Vagina (tissue), 2 donors: ENCODE results near the gene ABCC1. TPM values are rescaled to one million over a fixed set of nuclear protein-coding genes. Genes with fewer than 3 reads are reported as not detected.

Experiments used
- DNase-seq, 2 donors: peaks; one replicate each; pipeline ENCODE4 v3.0.0-alpha.2; 2017; ENCODE audit errors: extremely low spot score in 2 of 2
- H3K27ac ChIP-seq: fragments of 200-600 bp; sonication (generic); one replicate; pipeline ENCODE4 v1.5.1; 2019
- H3K27me3 ChIP-seq: fragments of 200-600 bp; sonication (generic); one replicate; pipeline ENCODE4 v1.5.1; 2019
- H3K36me3 ChIP-seq, 2 donors: fragments of 200-600 bp; sonication (generic); one replicate each; pipeline ENCODE4 v1.5.1; 2017 to 2019
- H3K4me1 ChIP-seq: fragments of 200-600 bp; sonication (generic); one replicate; pipeline ENCODE4 v1.5.1; 2019
- H3K4me3 ChIP-seq, 2 donors: fragments of 200-600 bp; sonication (generic); 1 replicate in 1 of 2; 2 replicates in 1 of 2; pipeline ENCODE4 v1.5.1; 2016 to 2019
- H3K9me3 ChIP-seq: fragments of 200-600 bp; sonication (generic); one replicate; pipeline ENCODE4 v1.5.1; 2019
- POLR2A ChIP-seq, 2 donors: fragments of 450-650 bp; IDR thresholded peaks; one replicate each; pipeline ENCODE4 v1.6.1; 2017; ENCODE audit warnings: antibody characterized with exemption in 2 of 2, mild to moderate bottlenecking in 2 of 2, moderate library complexity in 2 of 2
- POLR2AphosphoS5 ChIP-seq, 2 donors: sonication (generic); formaldehyde crosslinking; IDR thresholded peaks; one replicate each; pipeline ENCODE4 v1.9.0; 2017; ENCODE audit warnings: antibody characterized with exemption in 2 of 2, mild to moderate bottlenecking in 2 of 2, low read depth in 1 of 2; ENCODE audit not compliant: insufficient read depth in 1 of 2
- intact Hi-C: fragments of 100-400 bp; cut with DNase I; formaldehyde crosslinking; loops from one replicate; pipeline ENCODE4 v1.15.1; 2023
- total RNA-seq: library from RNA; depleted of rRNA; stranded (reverse); fragments of >200 nt; gene quantifications from one replicate; pipeline ENCODE4 v1.2.3, GENCODE V29; 2016
- TF ChIP-seq, protein P1 (sequence below), 3 experiments: fragments of 450-650 bp in 2 of 3; fragments of 200-600 bp in 1 of 3; sonication (generic) in 1 of 3; IDR thresholded peaks; one replicate each; pipeline ENCODE4 v1.5.1; 2017 to 2019; ENCODE audit warnings: antibody characterized with exemption in 3 of 3, mild to moderate bottlenecking in 2 of 3, moderate library complexity in 2 of 3

Gene ABCC1
- total RNA-seq, 1 donor from 2014 or later = 47.9 TPM

DNA sequence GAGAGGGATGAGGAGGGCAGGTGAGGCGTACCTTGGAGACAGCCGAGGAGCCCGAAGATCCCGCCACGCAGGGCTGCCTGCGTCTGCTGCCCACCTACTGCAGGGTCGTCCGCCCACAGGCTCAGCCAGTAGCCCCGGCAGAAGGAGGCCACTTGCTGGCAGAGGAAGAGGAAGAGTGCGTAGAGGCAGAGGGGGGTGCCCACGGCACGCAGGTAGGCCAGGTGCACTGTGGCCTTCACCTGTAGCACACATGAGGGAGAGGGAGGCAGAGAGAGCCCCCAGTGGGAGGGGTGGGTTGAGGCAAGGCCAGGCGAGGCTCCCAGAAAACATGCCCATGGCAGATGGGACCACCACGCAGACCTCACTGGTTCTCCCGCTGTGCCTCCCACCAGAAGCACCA, 220.2 kb downstream of the ABCC1 start:
- H3K4me3 ChIP-seq = no peak overlapping the region
- DNase-seq = no peak

DNA sequence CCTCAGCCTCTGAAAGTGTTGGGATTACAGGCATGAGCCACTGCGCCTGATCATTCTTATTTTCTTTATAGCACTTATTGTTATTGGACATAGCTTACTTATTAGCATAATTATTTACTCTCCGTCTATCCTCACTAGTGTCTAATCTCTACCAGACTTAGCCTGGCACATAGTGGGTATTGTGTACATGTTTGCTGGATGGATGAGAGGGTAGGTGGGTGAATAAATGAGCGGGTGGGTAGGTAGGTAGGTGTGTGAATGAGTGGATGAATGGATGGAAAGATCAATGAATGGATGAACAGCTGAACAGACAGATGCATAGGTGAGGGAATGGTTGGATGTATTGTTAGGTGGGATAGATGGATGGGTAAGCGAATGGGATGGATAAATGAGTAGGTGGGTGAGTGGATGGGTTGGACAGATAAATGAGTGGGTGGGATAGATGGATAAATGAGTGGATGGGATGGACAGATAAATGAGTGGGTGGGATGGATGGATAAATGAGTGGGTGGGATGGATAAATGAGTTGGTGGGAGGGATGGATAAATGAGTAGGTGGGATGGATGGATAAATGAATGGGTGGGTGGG, 222.0 kb downstream of the ABCC1 start:
- H3K27me3 ChIP-seq = no peaks in the 10 kb centered on the region
- TF ChIP-seq POLR2AphosphoS5 (IDR thresholded peaks at IDR 0.05; ENCODE audit: insufficient read depth in 1 of 2, low read depth in 1 of 2) = no peak
- TF ChIP-seq, protein P1, sequence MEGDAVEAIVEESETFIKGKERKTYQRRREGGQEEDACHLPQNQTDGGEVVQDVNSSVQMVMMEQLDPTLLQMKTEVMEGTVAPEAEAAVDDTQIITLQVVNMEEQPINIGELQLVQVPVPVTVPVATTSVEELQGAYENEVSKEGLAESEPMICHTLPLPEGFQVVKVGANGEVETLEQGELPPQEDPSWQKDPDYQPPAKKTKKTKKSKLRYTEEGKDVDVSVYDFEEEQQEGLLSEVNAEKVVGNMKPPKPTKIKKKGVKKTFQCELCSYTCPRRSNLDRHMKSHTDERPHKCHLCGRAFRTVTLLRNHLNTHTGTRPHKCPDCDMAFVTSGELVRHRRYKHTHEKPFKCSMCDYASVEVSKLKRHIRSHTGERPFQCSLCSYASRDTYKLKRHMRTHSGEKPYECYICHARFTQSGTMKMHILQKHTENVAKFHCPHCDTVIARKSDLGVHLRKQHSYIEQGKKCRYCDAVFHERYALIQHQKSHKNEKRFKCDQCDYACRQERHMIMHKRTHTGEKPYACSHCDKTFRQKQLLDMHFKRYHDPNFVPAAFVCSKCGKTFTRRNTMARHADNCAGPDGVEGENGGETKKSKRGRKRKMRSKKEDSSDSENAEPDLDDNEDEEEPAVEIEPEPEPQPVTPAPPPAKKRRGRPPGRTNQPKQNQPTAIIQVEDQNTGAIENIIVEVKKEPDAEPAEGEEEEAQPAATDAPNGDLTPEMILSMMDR (IDR thresholded peaks at IDR 0.05) = no peak
- no peak for TF ChIP-seq POLR2A (IDR thresholded peaks at IDR 0.05)
- no peak overlapping the region for H3K27ac ChIP-seq
- H3K9me3 ChIP-seq = no peaks in the 10 kb centered on the region
- intact Hi-C loops = no loop called here
- H3K4me1 ChIP-seq = no peaks in the 10 kb centered on the region
- H3K4me3 ChIP-seq = no peak overlapping the region
- H3K36me3 ChIP-seq = no peaks in the 10 kb centered on the region
- no peak for DNase-seq

More for the DNA sequence above, 220.2 kb downstream of the ABCC1 start:
- intact Hi-C loops = no loop called here
- no peak for TF ChIP-seq POLR2AphosphoS5 (IDR thresholded peaks at IDR 0.05; ENCODE audit: insufficient read depth in 1 of 2, low read depth in 1 of 2)
- no peak for TF ChIP-seq POLR2A (IDR thresholded peaks at IDR 0.05)
- TF ChIP-seq, protein P1 (IDR thresholded peaks at IDR 0.05) = no peak
- H3K27me3 ChIP-seq = no peaks in the 10 kb centered on the region
- H3K9me3 ChIP-seq = no peaks in the 10 kb centered on the region
- no peaks in the 10 kb centered on the region for H3K4me1 ChIP-seq
- H3K27ac ChIP-seq = no peak overlapping the region
- H3K36me3 ChIP-seq = no peaks in the 10 kb centered on the region

DNA sequence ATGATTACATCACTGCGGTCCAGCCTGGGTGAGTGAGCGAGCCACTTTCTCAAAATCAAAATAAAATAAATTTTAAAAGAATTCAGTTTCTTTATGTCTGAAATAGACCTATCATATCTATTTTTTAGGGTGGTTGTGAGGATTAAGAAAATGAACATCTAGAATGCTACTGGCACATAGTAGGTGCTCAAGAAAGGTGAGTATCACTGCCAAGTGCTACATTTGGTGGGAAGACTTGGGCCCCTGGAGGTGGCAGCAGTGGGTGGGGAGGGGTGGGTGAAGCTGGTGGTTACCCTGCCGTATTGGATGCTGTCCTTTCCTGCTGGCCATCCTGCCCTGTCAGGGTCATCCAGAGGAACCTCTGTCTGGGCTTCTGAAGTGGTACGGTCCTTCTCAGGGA, 223.6 kb downstream of the ABCC1 start:
- H3K4me3 ChIP-seq = no peak overlapping the region
- TF ChIP-seq POLR2AphosphoS5 (IDR thresholded peaks at IDR 0.05; ENCODE audit: insufficient read depth in 1 of 2, low read depth in 1 of 2) (no peak), POLR2A (IDR thresholded peaks at IDR 0.05) (no peak)
- TF ChIP-seq, protein P1 (IDR thresholded peaks at IDR 0.05) = no peak
- DNase-seq = no peak
- H3K36me3 ChIP-seq = no peaks in the 10 kb centered on the region
- H3K4me1 ChIP-seq = no peaks in the 10 kb centered on the region
- no peaks in the 10 kb centered on the region for H3K27me3 ChIP-seq
- H3K9me3 ChIP-seq = no peaks in the 10 kb centered on the region
- H3K27ac ChIP-seq = no peak overlapping the region
- intact Hi-C loops = no loop called here

DNA sequence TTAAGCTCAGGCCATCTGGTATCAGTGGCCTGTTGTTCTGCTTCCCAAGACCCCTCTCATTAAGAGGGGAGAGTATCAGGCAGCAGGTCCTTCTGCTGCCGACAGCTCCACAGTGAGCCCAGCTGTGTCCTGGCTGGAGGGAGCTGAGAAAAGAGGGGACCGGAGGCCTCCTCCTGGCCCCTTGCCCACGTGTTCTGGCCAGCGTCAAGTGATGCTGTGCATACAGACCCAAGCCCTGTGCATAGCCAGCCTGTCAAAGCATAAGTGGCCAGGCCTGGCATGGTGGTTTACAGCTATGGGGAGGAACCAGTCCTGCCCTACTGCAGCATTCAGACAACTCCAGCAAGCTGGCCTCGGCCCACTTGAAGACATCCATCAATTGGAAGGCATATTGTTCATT, 225.9 kb downstream of the ABCC1 start:
- no peaks in the 10 kb centered on the region for H3K27me3 ChIP-seq
- TF ChIP-seq POLR2A (IDR thresholded peaks at IDR 0.05) (no peak), POLR2AphosphoS5 (IDR thresholded peaks at IDR 0.05; ENCODE audit: insufficient read depth in 1 of 2, low read depth in 1 of 2) (no peak)
- TF ChIP-seq, protein P1 (IDR thresholded peaks at IDR 0.05) = no peak
- intact Hi-C loops = no loop called here
- H3K4me1 ChIP-seq = no peaks in the 10 kb centered on the region
- no peak for DNase-seq
- no peaks in the 10 kb centered on the region for H3K36me3 ChIP-seq
- no peaks in the 10 kb centered on the region for H3K9me3 ChIP-seq
- no peak overlapping the region for H3K27ac ChIP-seq
- no peak overlapping the region for H3K4me3 ChIP-seq

DNA sequence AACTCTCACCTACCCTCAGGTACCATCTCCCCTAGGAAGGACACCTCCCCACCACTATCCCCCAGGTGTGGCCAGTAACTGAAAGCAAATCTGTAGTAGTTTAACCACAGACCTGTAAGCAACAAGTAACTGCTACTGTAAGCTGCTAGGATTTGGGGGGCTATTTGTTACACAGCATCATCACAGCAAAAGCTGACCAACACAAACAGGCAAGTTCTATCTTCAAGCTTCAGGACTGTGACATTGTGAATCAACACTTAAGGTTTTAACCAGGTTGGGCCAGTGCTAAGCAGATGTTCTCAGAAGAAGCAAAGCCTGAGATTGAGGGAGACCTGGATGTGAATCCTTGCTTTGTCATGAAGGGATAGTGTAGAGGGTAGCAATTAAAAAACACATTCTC, 226.9 kb downstream of the ABCC1 start:
- no peak overlapping the region for H3K27ac ChIP-seq
- TF ChIP-seq POLR2AphosphoS5 (IDR thresholded peaks at IDR 0.05; ENCODE audit: insufficient read depth in 1 of 2, low read depth in 1 of 2) = no peak
- TF ChIP-seq, protein P1 (IDR thresholded peaks at IDR 0.05) = no peak
- no peak for TF ChIP-seq POLR2A (IDR thresholded peaks at IDR 0.05)
- intact Hi-C loops = no loop called here
- H3K36me3 ChIP-seq = no peaks in the 10 kb centered on the region
- H3K9me3 ChIP-seq = no peaks in the 10 kb centered on the region
- no peak overlapping the region for H3K4me3 ChIP-seq
- no peaks in the 10 kb centered on the region for H3K4me1 ChIP-seq
- DNase-seq = no peak
- no peaks in the 10 kb centered on the region for H3K27me3 ChIP-seq
